ENCODE results near the gene PDIA5. TPM values are rescaled to one million over a fixed set of nuclear protein-coding genes. Genes with fewer than 3 reads are reported as not detected.

The PDIA5 gene
- total and polyA plus RNA-seq, 2 of the 4 experiments (the other 2 are of a cell fraction), result 19.4 to 42.0 TPM

DNA sequence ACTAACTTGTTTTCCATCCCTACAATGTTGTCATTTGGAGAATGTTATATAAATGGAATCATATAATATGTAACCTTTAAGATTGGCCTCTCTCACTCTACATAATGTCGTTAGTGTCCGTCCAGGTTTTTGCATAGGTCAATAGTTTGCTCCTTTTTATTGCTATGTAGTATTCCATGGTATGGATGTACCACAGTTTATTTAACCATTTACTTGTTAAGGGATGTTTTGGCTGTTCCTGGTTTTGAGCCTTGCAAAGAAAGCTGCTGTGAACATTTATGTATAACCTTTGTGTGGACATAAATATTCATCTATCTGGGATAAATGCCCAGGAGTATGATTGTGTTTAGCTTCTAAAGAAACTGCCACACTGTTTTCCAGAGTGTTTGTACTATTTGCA is 100.9 kb downstream of the PDIA5 start:
- H3K56ac ChIP-seq (ENCODE audit: extremely low read depth, insufficient read depth, low read length), result no peak overlapping the region
- no peak overlapping the region for H3K14ac ChIP-seq (replicated peaks; ENCODE audit: low read depth, low read length)
- ChIA-PET POLR2A (ENCODE audit: unreplicated experiment) (no interaction called here), CTCF (interaction anchor here (0.6 kb wide), 1 partner anchor 162 kb away, joined by 3 read pairs; no protein-coding TSS in a partner anchor)
- in situ Hi-C loops (cut with MboI; ENCODE audit: low sequenced_read_pairs), result no loop called here
- no peak overlapping the region for H3K18ac ChIP-seq (ENCODE audit: low read depth, low read length)
- H3K27ac ChIP-seq (ENCODE audit: insufficient read depth, low read length), result no peak overlapping the region
- peaks cover 5% of the 10 kb centered on the region; the same call in 1 of the 2 replicates for H3K4me1 ChIP-seq (ENCODE audit: control insufficient read depth, insufficient read depth, low read length)
- no peak for ATAC-seq (ENCODE audit: low read depth)
- no peak overlapping the region for H2BK20ac ChIP-seq (ENCODE audit: low read depth, low read length)
- H3K4me2 ChIP-seq (ENCODE audit: low read depth, low read length), result no peak overlapping the region
- BruUV-seq (replicated peaks), result no TSS peak
- no peak overlapping the region for H2AK5ac ChIP-seq (ENCODE audit: low read depth, low read length)
- no peak for TF ChIP-seq CHD1 (IDR thresholded peaks at IDR 0.05; ENCODE audit: low read depth, low read length)
- no peak for TF ChIP-seq POLR2A (IDR thresholded peaks at IDR 0.05; ENCODE audit: low read depth, low read length)
- no peak overlapping the region for H2AFZ ChIP-seq (replicated peaks; ENCODE audit: low read length, poor library complexity)
- no peak overlapping the region for H2BK120ac ChIP-seq (ENCODE audit: low read depth, low read length)
- H3K23ac ChIP-seq (ENCODE audit: low read depth, low read length), result no peak overlapping the region
- no peak overlapping the region for H2BK5ac ChIP-seq (ENCODE audit: low read depth, low read length, poor library complexity, severe bottlenecking)
- no peak overlapping the region for H4K91ac ChIP-seq (ENCODE audit: insufficient read depth, low read depth, low read length)
- no peak overlapping the region for H2AK9ac ChIP-seq (replicated peaks; ENCODE audit: low read depth, low read length, poor library complexity)
- peaks cover 12% of the 10 kb centered on the region; the same call in 1 of the 2 replicates for H3K9me1 ChIP-seq (ENCODE audit: insufficient read depth, low read length)
- DNase-seq, result no peak
- no peaks in the 10 kb centered on the region for H4K20me1 ChIP-seq (ENCODE audit: insufficient read depth, low read length)
- no CpG with 5 or more reads among the region's 2 CpGs for WGBS, 2 experiments (ENCODE audit: extremely low coverage in 2 of 2, insufficient read length in 1 of 2)
- no peak overlapping the region for H3K4ac ChIP-seq (ENCODE audit: low read depth, low read length)
- intact Hi-C loops (cut with micrococcal nuclease), result no loop called here
- dilution Hi-C loops (cut with HindIII; ENCODE audit: low sequenced_read_pairs, unreplicated experiment), result no loop called here
- no peak overlapping the region for H3K4me3 ChIP-seq (ENCODE audit: insufficient read depth, low read depth, low read length)
- H3K36me3 ChIP-seq (ENCODE audit: control insufficient read depth, insufficient read depth, low read length), result peaks cover 18% of the 10 kb centered on the region
- H4K5ac ChIP-seq (ENCODE audit: low read depth, low read length), result no peak overlapping the region
- no peaks in the 10 kb centered on the region for H3K79me1 ChIP-seq (ENCODE audit: low read depth in 1 of 2, low read length in 2 of 2)
- no peaks in the 10 kb centered on the region for H3K9me3 ChIP-seq (ENCODE audit: control insufficient read depth, insufficient read depth, low read length)
- H3K9ac ChIP-seq (ENCODE audit: low read depth, low read length), result no peak overlapping the region
- H2BK15ac ChIP-seq (ENCODE audit: low read depth, low read length), result no peak overlapping the region
- H3K27me3 ChIP-seq (ENCODE audit: control insufficient read depth, insufficient read depth, low read length), result no peaks in the 10 kb centered on the region
- no peak overlapping the region for H4K8ac ChIP-seq (ENCODE audit: low read depth in 2 of 2, low read length in 2 of 2)
